ENCODE data around the gene FBN2. TPM values are rescaled to one million over a fixed set of nuclear protein-coding genes. Genes with fewer than 3 reads are reported as not detected.

FBN2 gene
- total and polyA plus RNA-seq, 9 of the 15 experiments (the other 6 are each of a cell fraction or from before 2014, with no cell fraction given): 0.01 to 0.09 TPM; not detected in 7

DNA sequence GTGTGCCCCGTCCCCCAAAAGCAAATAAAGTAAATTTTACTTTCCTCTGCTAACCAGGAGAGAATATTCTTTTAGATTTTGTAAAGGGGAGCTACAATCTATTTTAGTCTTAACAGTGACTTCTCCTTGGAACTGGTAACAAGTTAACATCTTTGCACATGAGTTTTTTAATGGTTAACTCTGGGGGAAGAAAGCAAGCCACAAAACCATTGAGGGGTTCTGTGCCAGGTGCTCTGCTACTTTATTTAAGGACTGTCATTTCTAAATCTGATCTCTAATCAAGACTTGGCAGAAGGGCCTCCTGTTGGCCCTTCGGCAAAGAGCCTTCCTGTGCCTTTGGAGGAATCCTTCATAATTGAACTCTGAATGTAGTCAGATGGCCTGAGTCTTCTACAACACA lies 301.0 kb downstream of the FBN2 start:
- DNase-seq (ENCODE audit: extremely low read depth in 1 of 4, low spot score in 3 of 4) (no peak), ATAC-seq (no peak), FAIRE-seq (no peak)
- Histone ChIP-seq H3K27ac (ENCODE audit: extremely low read depth, low read depth, low read length) (no peak overlapping the region), H3K27me3 (ENCODE audit: control insufficient read depth in 2 of 2, insufficient read depth in 2 of 2, low read length in 2 of 2) (no peaks in the 10 kb centered on the region), H3K9ac (ENCODE audit: insufficient read depth in 1 of 2, low read depth in 2 of 2, low read length in 2 of 2) (no peak overlapping the region), H2AFZ (ENCODE audit: low read depth, low read length) (no peak overlapping the region), H3K4me2 (ENCODE audit: insufficient read depth, low read length) (no peak overlapping the region), H3K9me3 (replicated peaks; ENCODE audit: control insufficient read depth, insufficient read depth, low read depth, low read length) (no peaks in the 10 kb centered on the region), H3K4me3 (no peak overlapping the region), H3K36me3 (ENCODE audit: control insufficient read depth, insufficient read depth, low read length) (no peaks in the 10 kb centered on the region), H3K79me2 (ENCODE audit: control insufficient read depth, insufficient read depth, low read length) (no peaks in the 10 kb centered on the region), H3K9me1 (ENCODE audit: control insufficient read depth, insufficient read depth, low read length) (no peaks in the 10 kb centered on the region), H4K20me1 (replicated peaks; ENCODE audit: control insufficient read depth, insufficient read depth, low read length) (no peaks in the 10 kb centered on the region), H3K4me1 (replicated peaks in 1 of 2; ENCODE audit: control insufficient read depth in 2 of 2, insufficient read depth in 2 of 2, low read length in 2 of 2) (no peaks in the 10 kb centered on the region)
- in situ Hi-C loops (cut with MboI): no loop called here
- intact Hi-C loops (cut with micrococcal nuclease): no loop called here
- 0% methylated on average over 2 of the region's 2 CpGs for WGBS (ENCODE audit: insufficient coverage, low coverage, missing lambda C conversion rate)
- ChIA-PET POLR2A (no interaction called here), CTCF (ENCODE audit: low intra/inter-chr PET ratio) (no interaction called here)
- TF ChIP-seq HMBOX1 (IDR thresholded peaks at IDR 0.05) (no peak), MXI1 (IDR thresholded peaks at IDR 0.05; ENCODE audit: low read depth, low read length) (no peak), MTA3 (IDR thresholded peaks at IDR 0.05; ENCODE audit: borderline replicate concordance) (no peak), SLC30A9 (CRISPR knock-in tag; IDR thresholded peaks at IDR 0.05) (no peak), ZFPM2 (CRISPR knock-in tag; IDR thresholded peaks at IDR 0.05) (no peak), ZNF146 (CRISPR knock-in tag; IDR thresholded peaks at IDR 0.05; ENCODE audit: unreplicated experiment) (no peak)
- no TSS peak for BruUV-seq (replicated peaks)

DNA sequence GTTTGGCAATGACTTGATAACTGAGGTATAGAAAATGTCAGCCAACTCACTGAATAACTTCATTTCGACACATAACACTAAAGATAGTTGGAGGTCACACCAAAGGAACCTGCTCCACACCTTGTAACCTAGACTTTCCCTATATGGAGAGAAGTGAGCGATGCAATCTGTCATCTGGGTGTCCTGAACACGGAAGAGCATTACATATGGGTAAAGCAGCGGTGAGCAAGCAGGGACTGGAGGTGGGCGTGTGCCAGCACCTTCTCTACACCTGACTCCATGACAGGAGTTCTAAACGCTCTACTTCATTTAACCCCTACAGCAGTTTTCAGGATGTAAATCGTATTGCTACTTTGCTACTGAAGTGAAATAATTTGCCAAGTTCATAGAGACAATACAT lies 301.7 kb downstream of the FBN2 start:
- intact Hi-C loops (cut with micrococcal nuclease) (no loop called here), in situ Hi-C loops (cut with MboI) (no loop called here)
- no peak for ATAC-seq
- Histone ChIP-seq H3K9ac (ENCODE audit: insufficient read depth in 1 of 2, low read depth in 2 of 2, low read length in 2 of 2) (no peak overlapping the region), H2AFZ (ENCODE audit: low read depth, low read length) (no peak overlapping the region), H3K36me3 (ENCODE audit: control insufficient read depth, insufficient read depth, low read length) (no peaks in the 10 kb centered on the region), H3K4me3 (no peak overlapping the region), H3K79me2 (ENCODE audit: control insufficient read depth, insufficient read depth, low read length) (no peaks in the 10 kb centered on the region), H3K27ac (ENCODE audit: extremely low read depth, low read depth, low read length) (no peak overlapping the region), H3K9me3 (replicated peaks; ENCODE audit: control insufficient read depth, insufficient read depth, low read depth, low read length) (no peaks in the 10 kb centered on the region), H3K27me3 (ENCODE audit: control insufficient read depth in 2 of 2, insufficient read depth in 2 of 2, low read length in 2 of 2) (no peaks in the 10 kb centered on the region), H3K9me1 (ENCODE audit: control insufficient read depth, insufficient read depth, low read length) (no peaks in the 10 kb centered on the region), H3K4me2 (ENCODE audit: insufficient read depth, low read length) (no peak overlapping the region), H3K4me1 (replicated peaks in 1 of 2; ENCODE audit: control insufficient read depth in 2 of 2, insufficient read depth in 2 of 2, low read length in 2 of 2) (no peaks in the 10 kb centered on the region), H4K20me1 (replicated peaks; ENCODE audit: control insufficient read depth, insufficient read depth, low read length) (no peaks in the 10 kb centered on the region)
- no peak for DNase-seq (ENCODE audit: extremely low read depth in 1 of 4, low spot score in 3 of 4)
- CTCF ChIA-PET (ENCODE audit: low intra/inter-chr PET ratio): no interaction called here
- BruUV-seq (replicated peaks): no TSS peak
- no peak for FAIRE-seq
- 0% methylated on average over 7 of the region's 7 CpGs for WGBS (ENCODE audit: insufficient coverage, low coverage, missing lambda C conversion rate)
- POLR2A ChIA-PET: interaction anchor here (0.6 kb wide), 1 partner anchor 644 kb away, joined by 3 read pairs; no protein-coding TSS in a partner anchor
- no peak for TF ChIP-seq ZNF3 (CRISPR knock-in tag; IDR thresholded peaks at IDR 0.05)
- no peak for TF ChIP-seq E2F6 (IDR thresholded peaks at IDR 0.05; ENCODE audit: borderline replicate concordance in 1 of 2, extremely low read depth in 1 of 2, insufficient read depth in 1 of 2, insufficient read length in 1 of 2, low read depth in 1 of 2, low read length in 1 of 2, poor library complexity in 1 of 2, severe bottlenecking in 1 of 2)
